HG03135 (cell line): ENCODE results near the gene PTPRB.

Experiments used
- ATAC-seq: cut with Tn5 transposase; IDR thresholded peaks from one replicate; pipeline ENCODE4 v1.9.1; 2021; ENCODE audit warnings: mild to moderate bottlenecking, moderate library complexity; ENCODE audit not compliant: unreplicated experiment

PTPRB gene

DNA sequence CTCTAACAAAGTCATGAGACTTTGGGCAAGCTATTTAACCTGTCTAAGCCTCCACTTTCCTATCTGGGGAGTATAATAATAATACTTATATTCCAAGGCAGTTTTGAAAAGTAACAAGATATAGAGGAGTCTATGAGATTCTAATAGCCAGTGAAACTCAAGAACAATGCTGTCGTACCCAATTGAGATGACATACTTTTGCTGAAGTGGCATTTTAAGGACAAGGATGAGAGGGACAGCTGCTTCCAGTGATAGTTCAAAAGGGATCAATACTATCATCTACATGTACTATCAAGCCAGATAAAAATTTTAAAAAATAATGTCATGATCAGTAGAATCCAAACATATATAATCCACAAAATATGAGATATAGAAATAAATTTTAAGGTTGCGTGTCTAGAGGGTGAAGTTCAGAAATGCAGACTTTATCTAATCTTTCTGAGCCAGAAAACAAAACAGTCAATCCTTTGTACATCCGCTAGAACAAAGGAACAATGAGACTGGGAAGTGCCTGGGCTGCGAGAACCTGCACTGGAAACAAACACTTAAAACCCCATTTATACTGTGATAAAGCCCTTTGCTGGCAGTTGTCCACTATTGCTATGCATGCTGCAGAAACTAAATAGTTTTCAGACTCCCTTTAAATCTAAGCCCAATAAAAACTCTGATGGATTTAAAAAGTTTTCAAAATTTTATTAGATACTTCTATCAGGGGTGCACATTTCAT is 38.6 kb downstream of the PTPRB start:
- ATAC-seq = no peak

DNA sequence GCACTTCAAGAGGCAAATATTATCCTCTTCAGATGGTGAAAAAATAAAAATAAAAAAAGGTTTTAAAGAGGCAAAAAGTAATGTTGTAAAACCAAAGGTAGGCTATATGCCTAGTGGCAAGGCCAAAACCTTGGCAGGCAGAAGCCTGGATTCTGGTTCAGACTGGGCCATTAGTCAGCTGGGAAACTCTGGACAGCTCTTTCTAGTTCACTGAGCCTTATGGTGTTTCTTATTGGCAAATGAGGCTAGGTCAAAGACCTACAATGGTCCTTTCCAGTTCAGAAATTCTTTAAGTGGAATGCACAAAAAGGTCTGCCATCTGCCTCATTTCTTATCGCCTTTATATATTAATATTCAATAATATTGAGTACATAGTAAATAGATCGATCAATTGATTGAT is 44.6 kb downstream of the PTPRB start:
- no peak for ATAC-seq

DNA sequence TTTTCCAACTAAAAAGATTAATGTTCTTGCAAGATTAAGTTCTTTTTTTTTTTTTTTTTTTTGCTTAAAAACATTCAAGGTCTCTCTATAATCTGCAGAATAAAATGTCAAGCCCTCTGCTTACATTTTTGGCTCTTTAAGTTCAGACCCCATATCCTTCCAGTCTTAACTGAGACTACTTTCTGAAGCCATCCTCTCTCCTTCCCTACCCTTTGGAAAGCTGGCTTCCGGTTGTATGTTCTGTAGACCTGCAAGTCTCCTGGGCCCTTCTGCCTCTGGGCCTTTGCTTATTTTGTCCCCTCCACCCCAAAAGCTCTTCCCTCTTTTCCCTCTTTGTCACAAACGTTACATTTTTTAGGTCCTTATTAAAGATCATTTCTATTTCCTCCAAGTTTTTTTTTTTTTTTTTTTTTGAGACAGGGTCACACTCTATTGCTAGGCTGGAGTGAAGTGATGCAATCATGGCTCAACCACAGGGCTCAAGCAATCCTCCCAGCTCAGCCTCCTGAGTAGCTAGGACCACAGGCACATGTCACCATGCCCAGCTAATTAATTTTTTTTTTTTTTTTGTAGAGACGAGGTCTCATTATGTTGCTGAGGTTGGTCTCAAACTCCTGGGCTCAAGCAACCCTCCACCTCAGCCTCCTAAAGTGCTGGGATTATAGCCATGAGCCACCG is 46.5 kb downstream of the PTPRB start:
- ATAC-seq = no peak

DNA sequence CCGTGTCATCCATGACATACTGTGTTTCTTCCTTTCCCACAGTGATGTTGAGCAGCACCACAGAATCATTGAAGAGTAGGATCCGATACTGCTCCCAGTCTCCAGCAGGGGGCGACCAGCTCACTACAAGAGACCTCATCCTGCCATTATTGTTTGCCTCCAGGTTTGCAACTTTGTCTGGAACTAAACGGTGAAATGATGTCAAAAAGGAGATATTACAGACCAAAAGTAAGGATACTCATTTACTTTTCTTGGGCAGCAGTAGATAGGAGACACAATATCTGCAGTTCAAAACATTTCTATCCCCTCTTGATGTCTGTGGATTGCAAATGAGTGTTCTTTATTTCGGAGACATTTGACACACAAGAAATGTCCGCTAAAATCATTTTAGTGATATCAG is 47.2 kb downstream of the PTPRB start:
- ATAC-seq = peak; percentile 89

DNA sequence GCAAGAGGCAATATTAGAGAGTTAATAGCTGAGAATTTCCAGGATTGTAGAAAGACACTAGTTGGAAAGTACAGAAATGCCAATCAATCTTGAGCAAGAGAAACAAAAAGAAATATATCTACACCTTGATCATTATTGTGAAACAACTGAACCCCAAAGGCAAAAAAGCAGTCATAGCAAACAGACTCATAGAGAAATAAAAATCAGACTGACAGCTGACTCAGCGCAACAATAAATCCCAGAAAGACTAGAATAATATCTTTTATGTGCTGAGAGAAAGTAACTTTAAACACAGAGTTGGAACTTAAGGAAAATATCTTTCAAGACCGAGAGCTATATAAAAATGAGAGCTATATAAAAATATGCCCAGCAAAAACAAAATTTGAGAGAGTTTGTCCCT is 52.9 kb downstream of the PTPRB start:
- ATAC-seq = no peak

DNA sequence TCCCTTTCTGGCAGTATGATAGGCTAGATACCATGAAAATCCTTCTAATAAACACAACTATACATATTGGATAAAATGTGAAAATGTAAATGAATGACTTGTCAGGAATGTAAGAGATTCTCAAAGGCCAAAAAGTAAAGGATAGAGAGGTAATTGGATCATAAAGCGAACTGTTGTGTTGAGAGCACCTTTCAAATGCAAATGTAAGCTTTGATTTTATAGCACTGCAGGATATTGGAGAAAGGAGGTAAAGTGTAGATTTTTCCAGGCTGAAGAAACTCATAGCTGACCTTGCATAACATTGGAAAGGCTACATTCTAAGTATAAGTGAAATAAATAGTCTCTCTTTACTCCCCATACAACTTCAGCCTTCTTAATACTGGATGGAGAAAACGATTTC is 54.0 kb downstream of the PTPRB start:
- no peak for ATAC-seq

DNA sequence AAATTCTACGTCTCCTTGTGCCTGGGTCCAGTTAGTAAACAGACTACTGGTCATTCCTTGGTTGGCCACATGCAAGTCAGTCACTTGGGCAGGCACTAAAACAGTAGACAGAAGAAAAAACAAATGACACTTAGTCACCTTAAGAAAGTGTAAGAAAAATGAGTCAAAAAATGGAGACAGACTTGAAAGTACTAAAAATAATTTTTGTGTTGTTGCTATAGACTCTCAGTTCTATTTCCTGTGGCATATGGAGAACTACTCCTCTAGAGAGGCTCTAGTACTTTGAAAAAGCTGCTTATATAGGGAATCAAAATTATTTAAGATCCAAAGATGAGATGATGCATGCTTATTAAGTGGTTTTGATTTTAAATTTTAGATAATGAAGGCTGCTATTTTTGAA is 56.0 kb downstream of the PTPRB start:
- no peak for ATAC-seq

DNA sequence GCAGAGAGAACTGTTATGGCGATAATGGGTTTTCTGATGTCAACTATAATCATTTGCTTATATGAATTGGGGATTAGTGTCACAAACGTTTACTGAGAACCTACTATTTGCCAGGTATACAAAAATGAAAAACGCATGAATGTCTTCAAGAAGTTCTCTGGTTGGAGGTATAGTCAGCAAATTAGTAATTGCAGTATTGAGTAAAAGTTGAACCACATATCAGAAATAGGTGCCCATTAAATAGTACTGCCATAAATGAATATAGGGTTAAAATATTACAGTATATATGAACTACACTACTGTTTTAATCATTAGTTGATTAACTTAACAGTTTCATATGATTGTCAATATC is 60.0 kb downstream of the PTPRB start:
- no peak for ATAC-seq

DNA sequence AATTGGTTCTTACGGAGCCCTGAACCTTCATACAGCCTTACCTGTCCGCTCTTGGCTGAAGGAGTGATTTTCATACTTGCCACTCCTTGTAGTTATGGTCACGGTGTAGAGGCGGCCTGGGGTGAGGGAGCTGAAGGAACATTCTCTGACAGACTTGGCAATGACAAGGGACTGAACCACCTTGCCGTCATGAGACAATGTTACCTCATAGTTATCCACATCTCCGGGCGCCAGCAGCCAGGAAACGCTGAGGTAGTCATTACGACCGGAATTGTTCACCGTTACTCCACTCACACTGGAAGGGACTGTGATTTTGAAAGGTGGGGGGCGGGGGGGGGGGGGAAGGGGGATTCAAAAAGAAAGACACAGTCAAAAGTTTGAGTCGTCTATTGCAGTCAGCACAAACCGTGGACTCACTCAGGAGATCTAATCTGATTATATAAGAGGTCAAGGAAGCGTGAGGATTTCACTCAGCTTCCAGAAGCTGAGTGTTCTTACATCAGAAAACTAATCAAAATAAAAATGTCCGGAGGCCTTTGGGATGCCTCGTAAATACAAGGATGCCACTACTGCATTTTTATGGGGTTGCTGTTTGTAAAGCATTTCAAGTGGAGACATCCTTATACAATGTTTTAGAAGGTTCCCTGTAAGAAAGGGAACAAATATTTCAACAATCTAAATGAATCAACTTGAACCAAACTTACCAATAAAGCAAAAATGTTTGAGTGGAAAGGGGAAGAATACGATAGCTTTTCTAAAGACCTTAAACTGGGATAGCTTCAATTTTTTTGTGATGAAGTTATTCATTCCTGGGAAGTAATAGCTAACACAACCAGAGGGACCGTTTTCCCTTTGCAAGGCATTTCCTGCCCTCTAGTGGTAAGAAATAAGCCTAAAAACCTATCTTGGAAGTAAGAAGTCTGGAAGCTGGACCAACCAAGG is 60.6 kb downstream of the PTPRB start:
- ATAC-seq = no peak

DNA sequence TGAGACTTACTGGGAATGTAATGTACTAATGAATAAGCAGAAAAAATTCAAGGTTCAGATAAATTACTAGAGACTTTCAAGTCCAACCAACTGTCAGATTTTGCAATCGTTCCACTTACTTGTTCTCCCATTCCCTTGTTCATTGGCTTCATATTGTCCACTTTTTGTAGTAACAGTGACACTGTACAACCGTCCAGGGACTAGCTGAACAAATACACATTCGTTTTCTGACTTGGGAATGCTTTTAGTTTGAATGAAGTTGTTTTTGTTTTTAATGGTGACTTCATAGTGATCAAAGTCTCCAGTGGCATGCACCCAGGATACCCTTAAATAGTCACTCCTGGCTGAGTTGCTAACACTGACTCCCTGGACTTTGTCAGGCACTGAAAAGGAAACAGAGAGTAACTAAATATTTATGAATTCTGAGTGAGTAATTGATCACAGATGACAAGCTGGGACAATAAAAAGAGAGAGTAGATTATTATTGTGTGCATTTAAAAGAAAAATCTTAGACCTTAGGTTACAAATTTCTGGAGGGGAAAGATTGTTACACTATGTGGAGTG is 65.4 kb downstream of the PTPRB start:
- ATAC-seq = no peak

DNA sequence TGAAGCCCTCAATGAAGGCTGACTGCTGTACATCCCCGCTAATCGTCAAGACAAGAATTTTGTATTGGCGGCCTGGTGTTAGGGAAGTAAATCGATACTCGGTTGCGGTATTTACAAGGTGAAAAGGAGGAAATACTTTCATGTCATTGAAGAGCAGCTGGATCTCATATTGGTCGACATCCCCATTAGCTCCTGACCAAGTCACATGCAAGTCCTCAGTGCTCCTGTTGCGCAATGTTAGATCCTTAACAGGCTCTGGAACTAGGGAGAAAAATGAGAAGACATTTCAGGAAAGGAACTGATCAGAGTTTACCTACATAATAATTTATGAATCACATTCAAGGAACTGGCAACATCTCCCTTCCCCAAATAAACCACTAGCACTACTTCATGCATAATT is 66.2 kb downstream of the PTPRB start:
- ATAC-seq = no peak

DNA sequence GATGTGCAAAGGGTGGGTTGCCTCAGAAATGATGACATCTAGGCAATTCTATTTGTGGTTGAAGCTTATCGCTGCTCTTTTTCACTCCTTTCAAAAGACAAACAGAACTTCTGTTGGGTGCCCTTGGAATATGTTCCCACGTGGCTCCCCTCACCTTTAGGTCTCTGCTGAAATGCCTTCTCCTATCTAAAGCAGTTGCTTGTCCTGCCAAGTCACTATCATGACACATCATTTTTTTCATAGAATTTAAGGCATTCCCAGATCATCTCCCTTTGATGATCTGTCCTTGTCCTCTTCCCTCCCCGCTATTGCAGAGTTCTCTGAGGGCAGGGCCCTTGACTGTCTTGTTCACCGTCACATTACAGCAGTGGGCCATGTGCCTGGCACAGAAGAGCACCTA is 75.7 kb downstream of the PTPRB start:
- ATAC-seq = no peak

DNA sequence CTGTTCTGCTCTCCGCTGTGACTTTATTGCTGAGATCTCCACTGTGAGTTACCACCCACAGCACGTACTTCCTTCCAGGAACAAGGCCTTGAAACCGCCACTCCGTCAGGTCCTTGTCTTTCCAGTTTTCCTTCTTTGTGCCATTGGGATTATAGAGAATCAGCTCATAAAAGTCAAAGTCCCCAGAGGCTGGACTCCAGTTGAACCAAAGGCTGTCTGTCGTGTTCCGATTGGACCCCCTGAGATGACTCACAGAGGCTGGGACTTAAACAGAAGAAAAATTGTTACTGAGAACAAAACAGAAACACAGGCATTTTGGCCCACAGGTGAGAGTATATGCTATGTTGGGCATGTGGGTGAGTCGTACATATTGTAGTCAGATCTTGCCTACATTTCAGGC is 76.6 kb downstream of the PTPRB start:
- ATAC-seq = no peak

DNA sequence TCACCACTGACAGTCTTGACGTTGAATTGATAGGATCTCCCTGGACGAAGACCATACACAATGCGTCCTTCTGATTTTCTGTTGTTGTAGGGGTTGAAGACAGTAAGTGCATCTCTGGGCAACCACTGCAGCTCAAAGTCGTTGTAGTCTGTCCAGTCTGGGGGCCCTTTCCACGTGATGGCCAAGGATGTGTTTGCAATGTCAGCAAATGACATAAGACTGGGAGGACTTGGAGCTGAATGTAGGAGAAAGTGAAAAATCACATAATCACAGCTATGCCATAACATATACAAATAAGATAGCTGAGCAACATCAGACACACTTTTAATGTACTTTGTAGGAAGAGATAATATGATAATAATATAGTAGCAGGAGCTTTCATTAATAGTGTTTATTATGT is 77.8 kb downstream of the PTPRB start:
- ATAC-seq = no peak

DNA sequence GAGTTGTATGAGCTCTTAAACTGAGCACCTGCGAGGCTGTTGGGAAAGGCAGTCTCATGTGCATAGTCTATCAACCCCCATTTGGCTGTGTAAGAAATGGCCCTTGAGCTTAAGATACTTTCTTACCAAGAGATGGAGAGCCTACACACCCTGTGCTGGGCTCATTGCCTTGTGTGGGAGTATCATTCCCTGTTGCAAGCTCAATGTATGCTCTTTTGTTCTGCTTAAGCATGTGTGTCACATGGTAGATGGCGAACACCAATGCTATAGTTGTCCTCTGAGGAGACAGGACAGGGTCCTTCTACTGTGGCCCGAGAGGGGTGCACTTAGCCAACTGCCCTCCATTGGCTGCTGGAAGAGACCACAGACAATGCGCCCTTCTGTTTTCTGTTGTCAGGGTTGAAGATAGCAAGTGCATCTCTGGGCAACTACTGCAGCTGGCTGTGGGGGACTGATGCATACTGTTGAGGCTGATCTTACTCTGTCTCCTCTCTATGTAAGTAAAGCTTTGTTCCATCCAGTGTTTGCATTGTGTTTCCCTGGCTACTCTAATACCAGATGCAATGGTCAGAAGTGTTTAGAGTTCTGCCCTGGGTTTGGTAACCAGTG is 79.5 kb downstream of the PTPRB start:
- ATAC-seq = no peak

DNA sequence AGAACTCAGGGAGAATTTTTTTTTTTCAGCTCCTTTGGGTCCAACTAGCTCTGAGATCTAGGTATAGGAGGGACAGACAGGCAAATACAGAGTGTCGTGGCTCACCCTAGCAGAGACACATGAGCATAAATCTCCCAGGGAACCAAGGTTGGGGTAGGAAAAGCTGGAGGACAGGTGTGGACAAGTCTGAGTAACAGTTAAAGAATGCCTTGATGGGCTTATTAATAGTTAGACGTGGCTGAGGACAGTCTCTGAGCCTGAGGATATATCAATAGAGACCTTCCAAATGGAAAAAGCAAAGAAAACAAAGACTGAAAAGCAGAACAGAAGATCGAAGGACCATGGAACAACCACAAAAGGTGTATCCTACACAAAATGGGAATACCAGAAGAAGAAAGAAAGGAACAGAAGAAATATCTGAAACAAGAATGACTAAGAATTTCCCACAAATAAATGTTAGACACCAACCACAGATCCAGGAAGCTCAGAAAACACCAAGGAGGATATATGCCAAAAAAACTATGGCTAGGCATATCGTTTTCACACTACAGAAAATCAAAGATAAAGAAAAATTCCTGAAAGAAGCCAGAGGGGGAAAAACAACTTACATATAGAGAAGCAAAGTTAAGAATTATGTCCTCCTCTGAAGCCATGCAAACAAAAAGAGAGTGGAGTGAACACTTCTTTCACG is 80.9 kb downstream of the PTPRB start:
- ATAC-seq = no peak

DNA sequence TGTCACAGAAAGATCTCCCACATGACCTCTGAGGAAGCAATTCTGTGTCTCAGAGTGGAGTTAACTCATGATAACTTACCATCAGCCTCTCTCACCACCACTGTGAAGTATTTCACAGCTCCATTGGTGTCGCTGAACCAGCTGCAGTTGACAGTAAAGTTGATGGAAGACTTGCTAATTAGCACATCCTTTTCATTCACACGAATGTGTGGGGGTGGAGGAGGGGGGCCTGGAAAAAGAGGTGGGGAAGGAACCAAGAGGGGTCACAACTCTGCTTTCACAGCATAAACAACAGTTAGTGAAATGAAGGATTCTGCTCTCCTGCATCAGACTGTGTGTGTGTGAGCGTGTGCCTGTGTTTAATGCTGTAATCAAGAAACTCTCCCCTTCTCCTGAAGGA is 82.1 kb downstream of the PTPRB start:
- ATAC-seq = no peak

DNA sequence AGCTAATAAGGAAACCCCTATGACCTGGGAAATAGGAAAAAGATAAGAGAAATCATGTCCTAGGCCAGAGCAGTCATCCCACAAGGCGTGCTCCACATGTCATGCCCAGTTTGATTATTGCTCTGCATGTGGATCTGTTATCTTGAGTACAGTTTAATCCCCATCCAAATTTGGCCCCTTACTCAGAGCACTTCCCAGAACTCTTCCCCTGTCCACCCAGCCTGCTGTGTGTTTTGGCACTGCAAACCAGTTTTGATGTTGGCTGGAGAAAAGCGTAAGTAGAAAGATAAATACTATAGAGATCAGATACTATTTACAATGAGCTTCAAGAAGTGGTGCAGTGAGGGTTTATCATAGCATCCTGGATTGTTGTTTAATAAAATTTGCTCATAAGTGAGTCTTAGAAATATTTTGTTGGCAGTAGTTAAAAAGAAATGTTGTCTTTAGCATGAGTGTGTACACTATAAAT is 83.8 kb downstream of the PTPRB start:
- no peak for ATAC-seq

DNA sequence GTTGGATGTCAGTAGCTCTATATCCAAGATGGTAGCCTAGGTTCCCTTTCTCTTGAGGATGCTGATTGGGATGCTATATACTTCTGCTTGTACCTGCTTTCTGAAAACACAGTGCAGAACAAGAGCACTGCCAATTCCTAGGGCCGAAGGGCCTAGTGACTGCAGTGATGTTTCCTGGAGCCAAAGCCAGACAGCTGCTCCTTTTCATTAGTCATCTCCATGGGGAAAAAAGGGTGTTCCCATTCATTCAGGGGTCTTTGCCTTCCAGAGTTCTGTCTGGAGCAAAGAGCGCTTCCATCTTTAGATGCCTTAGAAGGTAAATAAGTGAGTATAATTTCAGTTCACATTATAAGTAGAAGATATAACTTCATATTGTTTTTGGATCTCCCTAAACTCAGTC is 85.5 kb downstream of the PTPRB start:
- no peak for ATAC-seq

DNA sequence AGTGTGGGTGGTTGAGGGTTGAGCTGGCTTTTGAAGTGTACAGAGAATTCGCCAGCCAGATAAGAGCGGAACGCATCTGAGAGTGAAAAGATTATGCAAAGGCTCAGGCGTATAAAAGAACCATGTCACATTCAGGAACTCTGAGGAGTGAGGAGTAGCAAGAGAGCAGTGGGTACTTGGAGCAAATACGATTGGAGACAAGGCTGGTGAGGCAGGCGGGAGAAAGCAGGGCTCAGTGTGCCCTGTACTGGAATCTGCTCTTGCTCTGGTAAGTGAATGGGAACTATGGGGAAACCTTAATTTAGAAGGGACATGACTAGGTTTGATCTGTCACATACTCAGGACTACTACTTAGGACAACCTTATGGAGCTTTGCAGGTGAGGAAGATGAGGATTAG is 87.0 kb downstream of the PTPRB start:
- no peak for ATAC-seq
